Activated CD4-positive, alpha-beta T cell treated with anti-CD3 and anti-CD28 coated beads, Interleukin-2, amount 50 U/mL, for 24 hours (primary cell): ENCODE results near the gene AMBN.
"Not testable (repeated sequence)": the region's sequence is repeated elsewhere in the genome, so short reads cannot be mapped to it uniquely, and the experiment has no call there.

Experiments used
- DNase-seq, 2 donors: peaks; one replicate each; pipeline ENCODE4 v3.0.0-alpha.2; 2020; ENCODE audit warnings: low read depth in 1 of 2, low spot score in 1 of 2

Gene AMBN

DNA sequence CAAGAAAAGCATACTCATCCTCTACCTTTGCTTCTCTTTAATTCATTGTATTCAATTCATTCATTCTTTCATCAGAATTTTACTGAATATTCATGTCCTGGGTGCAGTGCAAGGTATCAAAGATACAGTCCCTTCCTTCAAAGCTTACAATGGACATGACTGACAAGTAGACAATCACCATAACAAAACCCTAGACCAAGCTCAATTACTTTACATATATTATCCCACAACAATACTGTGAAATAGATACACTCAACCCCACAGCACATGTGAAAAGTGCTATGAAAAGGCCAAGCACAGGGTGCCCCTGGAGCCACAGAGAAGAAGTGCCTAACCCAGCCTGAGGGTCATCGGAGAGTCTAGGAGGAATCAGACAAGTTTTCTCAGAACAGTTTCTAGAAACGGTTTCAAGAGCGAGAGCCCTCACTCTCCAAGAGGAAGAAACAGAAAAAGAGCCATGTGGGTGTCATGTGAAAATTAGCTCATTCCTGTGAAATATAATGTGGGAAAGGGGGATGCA lies 15.3 kb downstream of the AMBN start:
- no peak for DNase-seq

DNA sequence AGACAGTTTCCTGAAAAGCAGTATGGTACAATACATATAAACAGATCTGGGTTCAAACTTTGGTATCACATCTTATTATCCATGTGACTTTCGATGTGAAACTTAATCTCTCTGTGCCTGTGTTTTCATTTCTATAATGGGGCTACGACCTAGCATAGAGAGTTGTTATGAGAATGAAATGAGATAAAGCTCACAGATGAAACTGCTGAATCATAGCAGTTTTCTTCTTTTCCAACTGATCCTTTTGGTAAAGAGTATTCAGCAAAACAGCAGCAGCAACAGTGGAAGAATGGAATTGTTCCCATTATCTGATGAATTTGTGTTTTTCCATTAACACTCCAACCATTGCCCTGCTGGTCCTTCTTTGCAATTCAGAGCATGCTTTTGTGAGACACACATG lies 16.3 kb downstream of the AMBN start:
- no peak for DNase-seq

DNA sequence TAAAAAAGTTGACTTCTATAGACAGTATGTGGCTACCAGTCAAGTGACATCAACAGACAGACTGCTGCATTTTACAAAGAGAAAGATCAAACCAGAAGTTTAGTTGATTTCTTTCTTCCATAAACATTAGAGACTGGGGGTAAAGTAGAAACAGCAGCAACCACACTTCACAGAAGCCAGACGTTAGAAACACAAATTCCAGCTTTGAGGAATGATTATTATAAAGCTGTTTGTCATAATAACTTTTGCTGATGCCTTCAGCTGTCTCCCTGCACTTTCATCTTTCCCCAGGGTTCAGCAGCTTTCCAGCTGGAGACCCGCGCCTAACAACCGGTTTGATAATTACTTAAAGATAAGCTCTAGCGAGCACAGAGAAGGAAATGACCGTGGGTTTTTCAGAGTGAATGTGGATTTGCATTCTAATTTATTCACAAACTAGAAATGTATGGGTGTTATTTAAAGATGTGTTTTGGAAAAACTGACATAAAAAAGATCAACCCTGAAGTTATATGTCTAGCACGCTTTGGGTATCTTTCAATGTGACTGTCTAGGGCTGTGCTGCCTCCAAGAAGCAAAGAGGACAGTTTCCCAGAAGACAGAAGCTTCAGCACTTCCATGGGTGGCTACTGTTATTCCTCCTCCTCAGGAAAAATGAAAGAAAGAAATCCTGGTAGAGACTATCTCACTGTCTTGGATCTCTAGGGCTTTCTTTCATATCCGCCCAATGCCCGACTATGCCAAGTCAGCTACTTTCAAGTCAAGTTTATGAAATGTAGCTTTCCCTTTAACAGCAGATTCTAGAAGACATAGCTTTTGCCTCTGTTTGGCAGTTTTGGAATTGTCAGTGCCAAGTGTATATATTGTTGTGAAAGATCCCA lies 21.5 kb downstream of the AMBN start:
- DNase-seq = no peak

DNA sequence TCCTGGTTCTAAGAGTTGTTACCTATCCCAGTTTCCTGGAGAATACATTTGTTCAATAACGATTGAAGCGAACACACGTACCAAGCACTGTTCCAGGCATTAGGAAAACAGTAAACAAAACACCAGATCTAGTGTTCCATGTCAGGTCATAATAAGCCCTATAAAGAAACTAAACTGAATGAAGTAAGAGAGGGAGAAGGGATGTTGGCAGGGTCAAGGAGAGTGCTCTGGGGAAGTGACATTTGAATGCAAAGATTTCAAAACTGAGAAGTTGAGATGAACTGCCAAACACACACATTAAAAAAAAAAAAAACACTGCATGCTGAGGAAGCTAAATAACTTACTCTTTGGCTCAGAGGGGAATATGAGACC lies 22.1 kb downstream of the AMBN start:
- no peak for DNase-seq

DNA sequence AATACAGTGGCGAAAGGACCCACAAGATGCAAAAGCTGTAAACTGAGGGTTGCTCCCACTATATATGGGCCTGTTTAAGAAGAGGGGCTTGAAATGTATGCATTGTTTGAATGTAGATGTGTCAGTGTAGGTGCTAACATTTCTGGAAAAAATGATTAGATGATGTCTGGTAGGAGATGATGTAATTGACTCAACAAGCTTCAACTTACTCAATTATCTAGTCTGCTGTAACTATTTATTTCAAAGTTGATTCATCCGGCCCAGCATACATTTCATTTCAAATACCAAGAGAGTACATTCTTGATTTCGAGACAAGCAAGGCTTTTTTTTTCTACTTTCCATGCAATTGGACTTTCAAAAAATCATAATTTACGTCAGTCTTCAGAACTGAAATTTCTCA lies 27.2 kb downstream of the AMBN start:
- DNase-seq = no peak

DNA sequence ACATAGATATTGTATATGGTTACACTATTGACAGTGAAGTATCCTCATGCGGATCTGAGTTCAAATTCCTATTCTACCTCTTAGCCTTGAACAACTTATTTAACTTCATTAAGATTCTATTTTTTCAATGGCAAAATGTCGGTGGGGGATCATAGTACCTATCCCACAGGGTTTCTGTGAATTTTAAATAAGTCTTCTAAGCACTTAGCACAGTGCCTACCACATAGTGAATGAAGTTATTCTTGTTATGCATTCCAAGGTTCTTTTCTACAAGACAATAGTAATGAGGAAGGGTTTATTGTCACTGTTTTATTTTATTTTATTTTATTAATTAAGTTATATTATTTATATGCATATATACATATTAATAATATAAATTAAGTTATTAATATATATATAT lies 27.7 kb downstream of the AMBN start:
- DNase-seq = no peak

DNA sequence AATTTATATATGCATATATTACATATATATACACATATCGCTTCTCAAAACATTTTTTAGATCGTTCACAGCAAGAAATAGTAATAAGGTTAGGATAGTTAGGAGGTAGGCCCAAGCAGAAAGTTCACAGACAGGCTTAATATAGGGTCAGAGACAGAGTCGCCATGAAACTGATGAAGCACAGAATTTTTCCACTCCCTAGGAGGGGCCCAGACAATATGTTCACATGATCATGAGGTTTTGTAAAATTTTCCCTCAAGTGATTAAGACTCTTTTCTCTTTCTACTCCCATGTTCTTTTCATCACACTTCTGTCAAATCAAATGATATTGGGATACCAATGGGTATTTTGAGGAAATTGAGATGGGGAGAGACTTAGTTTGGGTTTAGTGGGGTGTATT lies 31.3 kb downstream of the AMBN start:
- DNase-seq = no peak

DNA sequence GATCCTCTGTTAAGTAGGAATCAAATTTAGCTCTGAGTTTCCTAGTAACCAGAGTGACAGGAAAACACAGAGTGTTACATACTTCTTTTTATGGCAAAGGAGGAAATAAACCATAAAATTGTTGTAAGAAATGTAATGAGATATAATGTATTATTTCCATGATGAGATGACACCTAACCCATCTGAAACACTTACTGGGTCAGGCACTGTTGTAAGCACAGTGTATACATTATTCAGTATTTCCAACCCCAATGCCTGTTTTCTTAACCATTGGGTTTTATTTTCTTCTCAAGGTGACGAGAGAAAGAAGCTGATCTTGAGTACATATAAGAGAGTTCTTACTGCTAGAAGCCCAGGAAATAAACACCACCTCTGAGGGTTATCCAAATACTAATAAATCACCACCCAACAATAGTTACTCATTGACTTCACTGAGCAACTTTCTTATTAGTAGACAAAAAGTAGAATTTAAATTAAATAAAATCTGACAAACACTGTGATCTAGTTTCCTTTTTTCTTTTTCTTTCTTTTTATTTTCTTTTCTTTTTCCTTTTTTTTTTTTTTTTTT lies 32.3 kb downstream of the AMBN start:
- no peak for DNase-seq

DNA sequence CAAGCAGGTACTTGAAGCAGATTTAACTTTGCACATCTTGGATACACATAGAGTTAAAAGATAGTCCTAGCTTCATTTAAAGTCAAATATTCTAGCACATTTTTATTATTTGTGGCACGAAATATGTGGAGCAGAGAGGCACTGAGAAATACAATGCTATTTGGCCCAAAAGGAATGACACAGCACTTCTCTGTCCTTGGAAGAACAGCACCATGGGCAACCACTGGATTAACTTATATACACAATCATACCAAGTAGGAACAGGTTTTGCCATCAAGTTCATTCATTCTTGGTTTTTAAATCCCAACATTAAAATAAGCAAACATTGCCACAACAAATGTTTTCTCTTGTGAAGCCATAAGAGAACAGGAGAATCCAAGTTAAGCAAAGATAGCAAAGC lies 35.6 kb downstream of the AMBN start:
- no peak for DNase-seq

DNA sequence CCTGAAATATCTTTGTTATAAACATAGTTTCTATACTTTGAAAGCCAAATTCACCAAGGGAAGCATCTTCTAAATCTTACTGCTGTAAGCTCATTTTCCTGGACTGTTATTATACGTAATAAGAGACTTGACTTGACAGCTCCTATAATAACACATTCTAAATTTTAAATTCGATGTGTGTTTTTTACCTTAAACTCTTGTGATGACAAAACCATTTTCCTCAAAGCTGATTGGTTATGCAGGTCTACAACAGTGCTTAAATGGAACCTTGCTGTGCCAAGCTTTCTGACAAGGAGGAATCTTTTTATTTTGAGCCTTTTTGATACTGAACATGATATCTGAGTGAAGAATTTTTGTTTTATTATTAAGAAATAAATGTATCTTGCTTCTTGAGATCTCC lies 36.4 kb downstream of the AMBN start, which contains the start of gene ENAM:
ENAM (plus strand) TSS at position 301 of the 400 bp plus-strand sequence. CDS start 757 bp downstream, outside the sequence.
- no peak for DNase-seq

DNA sequence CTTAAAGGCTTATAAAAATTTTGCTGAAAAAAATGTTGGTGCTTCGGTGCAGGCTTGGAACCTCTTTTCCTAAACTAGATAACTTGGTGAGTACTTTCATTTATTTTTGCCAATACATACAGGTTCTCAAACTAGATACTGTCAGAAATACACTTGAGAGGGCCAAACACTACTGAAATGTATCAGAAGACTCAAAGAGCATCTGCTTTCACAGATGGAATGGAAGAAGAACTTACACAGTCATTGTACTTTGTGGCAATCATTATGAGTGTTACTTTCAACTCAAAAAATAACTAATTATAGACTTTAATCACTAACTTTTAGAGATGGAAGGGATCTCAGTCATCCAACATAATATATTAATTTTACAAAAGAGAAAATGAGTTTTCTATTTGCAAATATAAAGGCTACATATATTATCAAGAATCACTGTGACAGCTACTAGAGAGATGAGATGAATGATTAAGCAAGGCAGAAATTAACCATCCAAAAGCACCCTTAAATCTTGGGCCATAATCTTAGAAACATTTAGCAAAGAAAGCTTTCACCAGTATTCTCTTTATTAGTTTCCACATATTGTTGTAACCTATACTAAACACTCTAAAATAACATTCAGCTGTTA lies 37.5 kb downstream of the AMBN start:
- no peak for DNase-seq

DNA sequence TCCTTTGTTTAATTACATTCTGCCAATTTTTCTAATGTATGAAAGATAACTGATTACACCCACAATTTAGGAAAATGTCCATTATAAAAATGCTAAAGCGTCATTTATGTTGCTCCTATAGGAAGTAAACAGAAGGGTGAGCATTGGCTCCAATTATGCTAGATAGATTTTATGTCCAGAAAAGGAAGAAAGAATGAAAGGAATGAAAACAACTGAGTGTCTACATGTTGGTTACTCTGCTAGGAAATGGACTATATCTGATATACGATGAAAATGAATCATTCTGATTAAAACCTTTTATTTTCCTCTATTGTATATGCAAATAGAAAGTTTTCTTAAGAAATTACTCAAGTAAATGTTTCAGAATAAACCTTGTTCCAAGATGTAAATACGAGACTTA lies 38.1 kb downstream of the AMBN start:
- DNase-seq = no peak

DNA sequence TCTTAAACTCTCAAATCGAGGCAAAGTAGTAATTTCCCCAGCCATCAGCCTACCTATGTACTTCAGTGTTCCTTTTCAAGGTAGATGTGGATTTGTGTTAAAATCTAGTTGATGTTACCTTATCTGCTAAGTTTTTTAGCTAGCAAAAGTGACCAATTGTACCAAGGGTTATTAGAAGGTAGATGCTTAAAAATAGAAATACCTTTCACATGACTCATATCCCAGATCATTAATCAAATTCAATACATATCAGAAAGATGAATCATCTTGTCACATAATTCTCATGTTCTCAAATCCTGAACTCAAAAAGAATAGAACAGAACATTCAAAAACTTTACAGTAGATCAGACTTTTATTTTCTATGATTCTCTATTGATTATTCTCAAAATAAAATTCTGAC lies 40.0 kb downstream of the AMBN start:
- no peak for DNase-seq

DNA sequence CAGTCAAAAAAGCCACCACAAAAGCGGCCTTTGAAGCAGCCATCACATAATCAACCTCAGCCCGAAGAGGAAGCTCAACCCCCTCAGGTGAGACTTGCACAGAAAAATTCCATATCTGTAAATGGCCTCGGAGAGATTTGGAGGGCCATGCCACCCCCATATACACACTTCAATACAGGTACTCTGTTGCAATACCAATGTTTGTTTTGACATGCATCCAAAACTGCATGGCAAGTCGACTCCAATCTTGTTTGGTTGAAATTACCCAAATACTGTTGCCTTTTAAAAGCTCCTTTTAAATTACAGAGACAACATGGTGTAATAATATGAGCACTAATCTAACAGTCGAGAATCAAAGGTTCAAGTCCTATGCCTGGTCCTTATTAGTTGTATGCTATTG lies 42.4 kb downstream of the AMBN start:
- DNase-seq = no peak

DNA sequence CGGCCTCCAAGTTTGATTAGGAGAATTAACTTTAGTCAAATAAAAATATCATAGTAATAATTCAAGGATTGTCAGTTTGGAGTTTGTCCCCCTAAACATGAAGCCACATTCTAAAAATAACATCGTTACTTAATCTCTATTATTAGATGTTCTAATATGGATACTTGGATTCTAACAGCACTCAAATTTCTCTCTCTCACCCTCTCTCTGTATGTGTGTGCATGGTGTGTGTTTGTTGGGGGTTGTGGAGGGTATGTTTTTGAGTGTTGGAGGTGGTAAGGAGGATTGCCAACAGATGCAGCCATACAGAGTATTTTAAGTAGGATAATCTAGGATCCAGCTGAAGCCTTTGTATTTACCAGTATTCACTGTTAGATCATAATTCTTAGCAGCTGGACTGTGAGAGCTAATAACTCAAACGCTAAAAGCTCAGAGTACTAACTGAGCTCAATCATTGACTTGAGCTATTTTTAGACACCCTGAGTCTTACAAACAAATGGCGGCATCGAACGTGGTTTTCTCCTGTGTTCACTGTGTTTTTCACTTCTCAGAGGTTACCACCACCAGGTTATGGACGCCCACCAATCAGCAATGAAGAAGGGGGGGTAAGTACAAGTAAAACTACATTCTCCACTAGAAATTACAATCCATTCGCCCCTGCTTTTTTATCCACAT lies 45.3 kb downstream of the AMBN start:
- DNase-seq = no peak

DNA sequence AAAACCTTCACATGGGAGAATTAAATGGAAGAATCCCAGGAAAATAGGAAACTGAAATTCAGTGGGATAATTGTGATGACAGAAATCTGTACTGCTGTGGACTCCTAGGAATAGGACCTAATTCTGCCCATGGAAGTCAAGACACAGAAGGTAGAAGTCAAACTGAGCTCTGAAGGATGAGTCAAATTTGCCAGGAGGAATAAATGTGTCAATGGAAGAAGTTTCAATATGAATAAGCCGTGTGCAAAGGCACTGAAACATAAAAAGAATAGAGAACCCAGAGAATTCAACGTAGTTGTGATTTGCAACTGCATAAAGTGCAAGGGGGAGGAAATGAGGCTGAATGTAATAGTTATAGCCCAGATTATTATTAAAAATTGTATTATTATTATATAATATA lies 48.1 kb downstream of the AMBN start:
- no peak for DNase-seq

DNA sequence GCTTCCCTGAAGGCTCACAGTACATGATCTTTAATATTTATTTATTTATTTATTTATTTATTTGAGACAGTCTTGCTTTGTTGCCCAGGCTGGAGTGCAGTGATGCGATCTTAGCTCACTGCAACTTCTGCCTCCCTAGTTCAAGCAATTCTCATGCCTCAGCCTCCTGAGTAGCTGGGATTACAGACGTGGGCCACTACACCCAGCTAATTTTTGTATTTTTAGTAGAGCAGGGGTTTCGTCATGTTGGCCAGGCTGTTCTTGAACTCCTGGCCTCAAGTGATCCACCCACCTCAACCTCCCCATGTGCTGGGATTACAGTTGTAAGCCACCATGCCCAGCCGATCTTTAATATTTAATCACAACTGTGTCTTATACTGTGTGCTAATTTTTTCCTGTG lies 58.7 kb downstream of the AMBN start:
- DNase-seq = not testable (repeated sequence)

DNA sequence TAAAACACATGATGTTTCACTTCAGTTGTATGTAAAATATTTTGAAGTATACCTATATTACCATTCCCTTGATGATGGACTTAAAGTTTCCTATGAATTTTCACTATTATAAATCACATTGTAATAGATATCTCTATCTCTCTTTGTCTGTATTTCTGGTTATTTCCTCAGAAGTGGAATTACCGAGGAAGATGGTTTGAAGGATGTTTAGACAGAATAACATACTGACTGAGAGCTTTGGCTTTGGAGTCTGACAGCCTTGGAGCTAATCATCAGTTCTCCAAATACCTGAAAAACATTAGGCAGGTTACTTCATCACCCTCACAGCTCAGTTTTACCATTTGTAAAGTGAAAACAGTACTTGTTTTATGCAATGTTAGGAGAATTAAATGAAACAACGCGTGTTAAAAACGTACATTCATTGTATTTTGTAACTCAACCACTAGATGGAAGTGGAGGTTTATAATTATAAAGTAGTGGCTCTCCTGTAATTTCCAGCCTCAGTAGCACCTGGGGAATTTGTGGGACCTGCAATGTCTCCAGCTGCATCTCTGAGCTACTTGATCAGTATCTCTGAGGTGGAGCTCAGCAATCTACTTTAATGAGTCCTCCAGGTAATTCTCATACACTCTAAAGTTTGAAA lies 59.9 kb downstream of the AMBN start:
- no peak for DNase-seq

DNA sequence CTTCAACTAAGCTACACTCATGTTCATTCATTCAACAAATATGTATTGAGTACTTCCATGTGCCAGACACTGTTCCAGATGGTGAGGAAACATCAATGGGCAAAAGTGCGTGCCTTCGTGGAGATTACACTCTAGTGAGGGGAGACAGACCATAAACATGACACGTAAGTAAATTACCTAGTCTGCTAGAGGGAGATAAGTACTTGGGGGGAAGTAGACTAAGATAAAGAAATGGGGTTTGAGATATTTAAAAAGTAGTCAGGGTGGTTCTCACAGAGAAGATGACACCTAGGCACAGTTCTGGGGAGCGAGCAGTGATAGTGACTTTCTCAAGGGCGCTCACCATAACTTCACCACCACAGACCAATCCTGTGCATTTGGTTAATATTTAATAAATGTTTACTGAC lies 62.6 kb downstream of the AMBN start:
- no peak for DNase-seq
